IMR-90 (cell line): Measurements from ENCODE around the gene LTB4R. TPM values are rescaled to one million over a fixed set of nuclear protein-coding genes. Genes with fewer than 3 reads are reported as not detected.

Source experiments
- ATAC-seq: fragments of 200-7000 bp; cut with Tn5 transposase; 2 replicates; pipeline ENCODE4 v1.9.1; 2020; ENCODE audit warnings: low read depth, mild to moderate bottlenecking, moderate library complexity
- BruUV-seq: library from RNA; stranded (reverse); fragments of 400-500 nt; replicated peaks from 2 replicates; lab custom pipeline; 2021; lab: Mats Ljungman, UMichigan
- CTCF ChIA-PET: fragments of 300-600 bp; formaldehyde crosslinking; extraction: SDS; loops from one replicate; lab custom pipeline; 2021; ENCODE audit warnings: antibody characterized with exemption; lab: Yijun Ruan, JAX
- POLR2A ChIA-PET: fragments of 300-600 bp; sonication (Branson Sonifier 250); formaldehyde crosslinking; loops from one replicate; lab custom pipeline; 2022; ENCODE audit warnings: antibody characterized with exemption; ENCODE audit not compliant: unreplicated experiment; lab: Charles Lee
- DNase-seq: peaks from one replicate; pipeline ENCODE4 v3.0.0; 2013
- H2AFZ ChIP-seq: replicated peaks from 2 replicates; pipeline ENCODE3; 2013; ENCODE audit warnings: low read length, mild to moderate bottlenecking; ENCODE audit not compliant: poor library complexity
- H2AK5ac ChIP-seq: 2 replicates; pipeline ENCODE4 v1.6.1; 2013; ENCODE audit warnings: low read depth, low read length, inconsistent platforms
- H2AK9ac ChIP-seq: replicated peaks from 2 replicates; pipeline ENCODE3; 2013; ENCODE audit warnings: mild to moderate bottlenecking, low read depth, low read length, moderate library complexity; ENCODE audit not compliant: poor library complexity
- H2BK120ac ChIP-seq: 2 replicates; pipeline ENCODE4 v1.6.1; 2013; ENCODE audit warnings: low read depth, low read length, inconsistent platforms
- H2BK15ac ChIP-seq: 3 replicates; pipeline ENCODE4 v1.6.1; 2013; ENCODE audit warnings: low read depth, low read length, inconsistent platforms
- H2BK20ac ChIP-seq: 2 replicates; pipeline ENCODE4 v1.6.1; 2013; ENCODE audit warnings: low read depth, mild to moderate bottlenecking, inconsistent platforms, low read length, moderate library complexity
- H2BK5ac ChIP-seq: 2 replicates; pipeline ENCODE4 v1.6.1; 2013; ENCODE audit warnings: mild to moderate bottlenecking, low read depth, low read length, inconsistent platforms; ENCODE audit not compliant: poor library complexity, severe bottlenecking
- H3K14ac ChIP-seq: replicated peaks from 2 replicates; pipeline ENCODE4 v1.6.1; 2013; ENCODE audit warnings: low read depth, low read length, inconsistent platforms
- H3K18ac ChIP-seq: 2 replicates; pipeline ENCODE4 v1.6.1; 2013; ENCODE audit warnings: low read depth, low read length, control low read depth
- H3K23ac ChIP-seq: 2 replicates; pipeline ENCODE4 v1.6.1; 2013; ENCODE audit warnings: low read depth, low read length, inconsistent platforms
- H3K27ac ChIP-seq: 2 replicates; pipeline ENCODE4 v1.5.1; 2013; ENCODE audit warnings: mild to moderate bottlenecking, control low read depth, low read length; ENCODE audit not compliant: insufficient read depth
- H3K27me3 ChIP-seq: 2 replicates; pipeline ENCODE4 v1.6.1; 2013; ENCODE audit warnings: low read length; ENCODE audit not compliant: control insufficient read depth, insufficient read depth
- H3K36me3 ChIP-seq: 2 replicates; pipeline ENCODE4 v1.6.1; 2013; ENCODE audit warnings: low read length, mixed read lengths; ENCODE audit not compliant: control insufficient read depth, insufficient read depth
- H3K4ac ChIP-seq: 2 replicates; pipeline ENCODE4 v1.6.1; 2013; ENCODE audit warnings: low read depth, low read length, inconsistent platforms
- H3K4me1 ChIP-seq: 2 replicates; pipeline ENCODE4 v1.6.1; 2013; ENCODE audit warnings: low read length, mixed read lengths; ENCODE audit not compliant: control insufficient read depth, insufficient read depth
- H3K4me2 ChIP-seq: 2 replicates; pipeline ENCODE4 v1.6.1; 2013; ENCODE audit warnings: low read depth, mild to moderate bottlenecking, control low read depth, low read length, moderate library complexity
- H3K4me3 ChIP-seq: 2 replicates; pipeline ENCODE4 v1.5.1; 2013; ENCODE audit warnings: low read depth, mild to moderate bottlenecking, control low read depth, low read length, moderate library complexity; ENCODE audit not compliant: insufficient read depth
- H3K56ac ChIP-seq: 2 replicates; pipeline ENCODE4 v1.6.1; 2013; ENCODE audit warnings: low read length, inconsistent platforms; ENCODE audit not compliant: insufficient read depth; ENCODE audit errors: extremely low read depth
- H3K79me1 ChIP-seq, 2 experiments: 2 replicates each; pipeline ENCODE4 v1.6.1; 2013; ENCODE audit warnings: low read length in 2 of 2, inconsistent platforms in 1 of 2, low read depth in 1 of 2
- H3K9ac ChIP-seq: 2 replicates; pipeline ENCODE4 v1.6.1; 2013; ENCODE audit warnings: low read depth, low read length, control low read depth
- H3K9me1 ChIP-seq: 2 replicates; pipeline ENCODE4 v1.6.1; 2013; ENCODE audit warnings: low read length, inconsistent platforms; ENCODE audit not compliant: insufficient read depth
- H3K9me3 ChIP-seq: 2 replicates; pipeline ENCODE4 v1.6.1; 2013; ENCODE audit warnings: low read length; ENCODE audit not compliant: control insufficient read depth, insufficient read depth
- H4K20me1 ChIP-seq: 2 replicates; pipeline ENCODE4 v1.6.1; 2013; ENCODE audit warnings: low read length, inconsistent platforms; ENCODE audit not compliant: insufficient read depth
- H4K5ac ChIP-seq: 2 replicates; pipeline ENCODE4 v1.6.1; 2013; ENCODE audit warnings: mild to moderate bottlenecking, low read depth, low read length, control low read depth
- H4K8ac ChIP-seq, 2 experiments: 2 replicates each; pipeline ENCODE4 v1.6.1; 2013; ENCODE audit warnings: low read depth in 2 of 2, low read length in 2 of 2, control low read depth in 1 of 2, inconsistent platforms in 1 of 2
- H4K91ac ChIP-seq: 2 replicates; pipeline ENCODE4 v1.6.1; 2013; ENCODE audit warnings: low read depth, low read length, inconsistent platforms; ENCODE audit not compliant: insufficient read depth
- BHLHE40 ChIP-seq: fragments of 150-350 bp; IDR thresholded peaks from 2 replicates; pipeline ENCODE4 v1.6.1; 2016; ENCODE audit warnings: mild to moderate bottlenecking, low read depth, low read length
- CEBPB ChIP-seq: IDR thresholded peaks from 2 replicates; pipeline ENCODE4 v1.6.1; 2012; ENCODE audit warnings: low read depth, low read length, improper control_type of control experiment
- CHD1 ChIP-seq: IDR thresholded peaks from 2 replicates; pipeline ENCODE4 v1.6.1; 2012; ENCODE audit warnings: low read depth, low read length, improper control_type of control experiment
- CTCF ChIP-seq: conservative IDR thresholded peaks from 2 replicates; pipeline ENCODE4 v1.5.1; 2012; ENCODE audit warnings: mild to moderate bottlenecking, low read depth, low read length, improper control_type of control experiment
- ELK1 ChIP-seq: fragments of 150-350 bp; IDR thresholded peaks from 2 replicates; pipeline ENCODE4 v1.6.1; 2016; ENCODE audit warnings: low read depth, mild to moderate bottlenecking, low read length, moderate library complexity, borderline replicate concordance
- FOS ChIP-seq: fragments of 150-350 bp; IDR thresholded peaks from 2 replicates; pipeline ENCODE4 v1.6.1; 2016; ENCODE audit warnings: low read depth, low read length
- MAFK ChIP-seq: IDR thresholded peaks from 2 replicates; pipeline ENCODE4 v1.6.1; 2012; ENCODE audit warnings: low read depth, low read length, improper control_type of control experiment
- MAZ ChIP-seq: IDR thresholded peaks from 2 replicates; pipeline ENCODE4 v1.6.1; 2012; ENCODE audit warnings: low read depth, mild to moderate bottlenecking, low read length, improper control_type of control experiment, moderate library complexity, borderline replicate concordance
- MXI1 ChIP-seq: IDR thresholded peaks from 2 replicates; pipeline ENCODE4 v1.6.1; 2012; ENCODE audit warnings: low read depth, mild to moderate bottlenecking, low read length, moderate library complexity, borderline replicate concordance
- RAD21 ChIP-seq: IDR thresholded peaks from 2 replicates; pipeline ENCODE4 v1.6.1; 2012; ENCODE audit warnings: low read length, improper control_type of control experiment
- RCOR1 ChIP-seq: IDR thresholded peaks from 2 replicates; pipeline ENCODE4 v1.6.1; 2012; ENCODE audit warnings: mild to moderate bottlenecking, low read length, improper control_type of control experiment; ENCODE audit not compliant: insufficient replicate concordance
- RFX5 ChIP-seq: IDR thresholded peaks from 2 replicates; pipeline ENCODE4 v1.8.0; 2012; ENCODE audit warnings: low read depth, mild to moderate bottlenecking, low read length, moderate library complexity
- SMC3 ChIP-seq: fragments of 150-350 bp; IDR thresholded peaks from 2 replicates; pipeline ENCODE4 v1.6.1; 2016; ENCODE audit warnings: low read depth, mild to moderate bottlenecking, antibody characterized with exemption, low read length, moderate library complexity
- WGBS, 2 experiments: methylation state at CpG; one replicate each; pipeline versions ENCODE4 v1.1.5 to v1.1.7; 2013; ENCODE audit warnings: missing lambda C conversion rate in 2 of 2; ENCODE audit not compliant: insufficient read length in 1 of 2; ENCODE audit errors: extremely low coverage in 2 of 2; 5-methylcytosine and 5-hydroxymethylcytosine counted together
- dilution Hi-C: fragments of 300-500 bp; cut with HindIII; formaldehyde crosslinking; loops from one replicate; pipeline ENCODE4 v1.14.3; 2018; ENCODE audit warnings: low sequenced_read_pairs; ENCODE audit not compliant: unreplicated experiment
- in situ Hi-C: fragments of 300-500 bp; cut with MboI; formaldehyde crosslinking; loops from 3 replicates; pipeline ENCODE4 v1.14.3; 2019; ENCODE audit warnings: low sequenced_read_pairs, inconsistent platforms, mixed read lengths
- intact Hi-C: fragments of 100-400 bp; cut with micrococcal nuclease; formaldehyde crosslinking; loops from 2 replicates; pipeline ENCODE4 v1.10.0; 2022
- polyA plus RNA-seq, 3 experiments: library from polyadenylated mRNA; depleted of rRNA; stranded (reverse); fragments of >200 nt; gene quantifications; 2 replicates each; pipeline ENCODE4 v1.2.3, GENCODE V29; 2012; ENCODE audit warnings: low replicate concordance in 1 of 3
- total RNA-seq: library from RNA; depleted of rRNA; stranded (reverse); fragments of >200 nt; gene quantifications from 2 replicates; pipeline ENCODE4 v1.2.3, GENCODE V29; 2012
- TF ChIP-seq, protein P1 (sequence below): fragments of 150-350 bp; IDR thresholded peaks from 2 replicates; pipeline ENCODE4 v1.6.1; 2017; ENCODE audit warnings: mild to moderate bottlenecking, antibody characterized with exemption, low read length, low read depth

The LTB4R gene
- total and polyA plus RNA-seq, 2 of the 4 experiments (the other 2 are of a cell fraction): 0.18 to 2.3 TPM

DNA sequence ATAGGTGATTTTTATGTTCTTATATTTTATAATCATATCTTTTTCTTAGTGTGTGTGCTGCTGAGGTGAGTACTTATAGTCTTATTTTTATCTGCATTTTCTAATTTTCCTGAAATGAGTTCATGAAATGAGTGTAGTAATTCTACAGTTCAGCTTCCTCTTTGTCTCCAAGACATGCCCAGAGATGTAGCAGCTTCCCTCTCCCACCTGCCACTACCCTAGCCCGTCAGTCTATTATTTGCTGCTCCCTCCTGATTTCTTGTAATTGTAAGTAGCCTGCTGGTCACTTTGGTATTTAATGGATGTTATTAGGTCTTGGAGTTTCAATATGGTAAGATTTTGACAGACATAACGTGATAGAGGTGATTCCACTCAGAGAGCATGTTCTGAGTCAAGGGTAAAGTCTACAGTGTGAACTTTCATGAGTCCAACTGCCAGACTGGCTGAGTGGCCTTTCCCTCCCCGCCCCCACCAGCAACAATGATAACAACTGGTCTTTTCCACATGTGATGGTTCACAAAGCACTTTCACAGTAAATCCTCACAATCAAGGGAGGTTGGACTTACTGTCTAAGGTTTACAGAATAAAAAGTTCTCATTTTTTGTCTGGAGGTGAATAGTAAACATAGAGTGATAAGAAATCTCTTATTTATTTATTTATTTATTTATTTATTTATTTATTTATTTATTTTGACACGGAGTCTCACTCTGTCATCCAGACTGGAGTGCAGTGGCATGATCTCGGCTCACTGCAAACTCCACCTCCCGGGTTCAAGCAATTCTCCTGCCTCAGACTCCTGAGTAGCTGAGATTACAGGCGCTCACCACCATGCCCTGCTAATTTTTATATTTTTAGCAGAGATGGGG is 32.7 kb downstream of the LTB4R start:
- intact Hi-C loops (no loop called here), dilution Hi-C loops (no loop called here), in situ Hi-C loops (no loop called here)
- H4K8ac ChIP-seq: no peak overlapping the region
- no peak overlapping the region for H2AFZ ChIP-seq
- H3K36me3 ChIP-seq: no peaks in the 10 kb centered on the region
- no peak overlapping the region for H2BK15ac ChIP-seq
- H3K56ac ChIP-seq: no peak overlapping the region
- no CpG with 5 or more reads among the region's 7 CpGs for WGBS, 2 experiments
- H2AK9ac ChIP-seq: no peak overlapping the region
- H3K4me2 ChIP-seq: no peak overlapping the region
- no peaks in the 10 kb centered on the region for H3K9me1 ChIP-seq
- no TSS peak for BruUV-seq
- H2BK20ac ChIP-seq: no peak overlapping the region
- H4K20me1 ChIP-seq: no peaks in the 10 kb centered on the region
- no peak overlapping the region for H2BK120ac ChIP-seq
- ChIA-PET POLR2A (no interaction called here), CTCF (interaction anchor here (2.2 kb wide), 1 partner anchor 11 kb away, joined by 11 read pairs; no protein-coding TSS in a partner anchor)
- no peaks in the 10 kb centered on the region for H3K79me1 ChIP-seq
- H4K91ac ChIP-seq: no peak overlapping the region
- H2BK5ac ChIP-seq: no peak overlapping the region
- H3K23ac ChIP-seq: no peak overlapping the region
- no peak overlapping the region for H3K9ac ChIP-seq
- peaks cover 56% of the 10 kb centered on the region for H3K27me3 ChIP-seq
- no peak overlapping the region for H3K27ac ChIP-seq
- TF ChIP-seq CTCF (no peak), RFX5 (no peak), CEBPB (no peak), MAZ (no peak), BHLHE40 (no peak), SMC3 (no peak), ELK1 (no peak), RCOR1 (no peak), MAFK (no peak), MXI1 (no peak), FOS (no peak), CHD1 (no peak), RAD21 (no peak)
- TF ChIP-seq, protein P1, sequence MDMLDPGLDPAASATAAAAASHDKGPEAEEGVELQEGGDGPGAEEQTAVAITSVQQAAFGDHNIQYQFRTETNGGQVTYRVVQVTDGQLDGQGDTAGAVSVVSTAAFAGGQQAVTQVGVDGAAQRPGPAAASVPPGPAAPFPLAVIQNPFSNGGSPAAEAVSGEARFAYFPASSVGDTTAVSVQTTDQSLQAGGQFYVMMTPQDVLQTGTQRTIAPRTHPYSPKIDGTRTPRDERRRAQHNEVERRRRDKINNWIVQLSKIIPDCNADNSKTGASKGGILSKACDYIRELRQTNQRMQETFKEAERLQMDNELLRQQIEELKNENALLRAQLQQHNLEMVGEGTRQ: no peak
- no peak overlapping the region for H3K4ac ChIP-seq
- no peak for DNase-seq
- H3K4me1 ChIP-seq: no peaks in the 10 kb centered on the region
- no peaks in the 10 kb centered on the region; the same call in 1 of the 2 replicates for H3K9me3 ChIP-seq
- H3K14ac ChIP-seq: no peak overlapping the region
- H2AK5ac ChIP-seq: no peak overlapping the region
- H4K5ac ChIP-seq: no peak overlapping the region
- H3K4me3 ChIP-seq: no peak overlapping the region
- no peak overlapping the region for H3K18ac ChIP-seq
- ATAC-seq: no peak; the same call in 1 of the 2 replicates
